Thyroid gland (tissue), 4 donors: Measurements from ENCODE around the gene STAG2. TPM values are rescaled to one million over a fixed set of nuclear protein-coding genes. Genes with fewer than 3 reads are reported as not detected.
"Not testable (repeated sequence)": the region's sequence is repeated elsewhere in the genome, so short reads cannot be mapped to it uniquely, and the experiment has no call there.

Experiments
- DNase-seq, 2 donors: peaks; one replicate each; pipeline ENCODE4 v3.0.0-alpha.2; 2019
- H3K27ac ChIP-seq, 3 donors: fragments of 200-600 bp; sonication (generic); 1 replicate in 2 of 3; 2 replicates in 1 of 3; pipeline ENCODE4 v1.5.1; 2016 to 2019; ENCODE audit warnings: mild to moderate bottlenecking in 1 of 3, moderate library complexity in 1 of 3
- H3K27me3 ChIP-seq: fragments of 200-600 bp; sonication (generic); one replicate; pipeline ENCODE4 v1.5.1; 2019
- H3K36me3 ChIP-seq, 2 donors: fragments of 200-600 bp; sonication (generic); one replicate each; pipeline ENCODE4 v1.5.1; 2016 to 2019
- H3K4me1 ChIP-seq, 2 donors: fragments of 200-600 bp; sonication (generic); one replicate each; pipeline ENCODE4 v1.5.1; 2017 to 2019
- H3K4me3 ChIP-seq, 3 donors: fragments of 200-600 bp; sonication (generic); replicated peaks in 1 of 3; 1 replicate in 2 of 3; 2 replicates in 1 of 3; pipeline ENCODE4 v1.5.1; 2016; ENCODE audit warnings: mild to moderate bottlenecking in 1 of 3
- H3K9me3 ChIP-seq: fragments of 200-600 bp; sonication (generic); one replicate; pipeline ENCODE4 v1.5.1; 2017
- POLR2A ChIP-seq, 2 donors: fragments of 450-650 bp; IDR thresholded peaks; one replicate each; pipeline ENCODE4 v1.6.1; 2017; ENCODE audit warnings: antibody characterized with exemption in 2 of 2, mild to moderate bottlenecking in 2 of 2, moderate library complexity in 1 of 2
- WGBS, 2 donors: methylation state at CpG; one replicate each; pipeline ENCODE4 v1.1.5; 2017; 5-methylcytosine and 5-hydroxymethylcytosine counted together
- intact Hi-C: fragments of 100-400 bp; cut with DNase I; formaldehyde crosslinking; loops from one replicate; pipeline ENCODE4 v1.15.1; 2023
- total RNA-seq, 4 donors: library from RNA; depleted of rRNA; stranded (reverse); fragments of >200 nt; gene quantifications; one replicate each; pipeline ENCODE4 v1.2.3, GENCODE V29; 2016
- TF ChIP-seq, protein P1 (sequence below), 6 experiments: fragments of 200-600 bp in 3 of 6; fragments of 450-650 bp in 3 of 6; sonication (generic) in 3 of 6; IDR thresholded peaks; one replicate each; pipeline ENCODE4 v1.5.1; 2016 to 2019; ENCODE audit warnings: antibody characterized with exemption in 6 of 6, mild to moderate bottlenecking in 2 of 6, inconsistent platforms in 1 of 6, moderate library complexity in 1 of 6

Gene STAG2
- total RNA-seq, 4 donors from 2014 or later = 88.0 to 108 (median 104) TPM

- Histone ChIP-seq H3K9me3 (no peaks in the 10 kb centered on the region), H3K4me3 (no peak overlapping the region), H3K4me1 (no peaks in the 10 kb centered on the region), H3K27me3 (no peaks in the 10 kb centered on the region), H3K36me3 (no peaks in the 10 kb centered on the region), H3K27ac (no peak overlapping the region)
- TF ChIP-seq POLR2A (IDR thresholded peaks at IDR 0.05) = no peak
- TF ChIP-seq, protein P1, sequence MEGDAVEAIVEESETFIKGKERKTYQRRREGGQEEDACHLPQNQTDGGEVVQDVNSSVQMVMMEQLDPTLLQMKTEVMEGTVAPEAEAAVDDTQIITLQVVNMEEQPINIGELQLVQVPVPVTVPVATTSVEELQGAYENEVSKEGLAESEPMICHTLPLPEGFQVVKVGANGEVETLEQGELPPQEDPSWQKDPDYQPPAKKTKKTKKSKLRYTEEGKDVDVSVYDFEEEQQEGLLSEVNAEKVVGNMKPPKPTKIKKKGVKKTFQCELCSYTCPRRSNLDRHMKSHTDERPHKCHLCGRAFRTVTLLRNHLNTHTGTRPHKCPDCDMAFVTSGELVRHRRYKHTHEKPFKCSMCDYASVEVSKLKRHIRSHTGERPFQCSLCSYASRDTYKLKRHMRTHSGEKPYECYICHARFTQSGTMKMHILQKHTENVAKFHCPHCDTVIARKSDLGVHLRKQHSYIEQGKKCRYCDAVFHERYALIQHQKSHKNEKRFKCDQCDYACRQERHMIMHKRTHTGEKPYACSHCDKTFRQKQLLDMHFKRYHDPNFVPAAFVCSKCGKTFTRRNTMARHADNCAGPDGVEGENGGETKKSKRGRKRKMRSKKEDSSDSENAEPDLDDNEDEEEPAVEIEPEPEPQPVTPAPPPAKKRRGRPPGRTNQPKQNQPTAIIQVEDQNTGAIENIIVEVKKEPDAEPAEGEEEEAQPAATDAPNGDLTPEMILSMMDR (IDR thresholded peaks at IDR 0.05) = no peak
- no peak for DNase-seq
- WGBS, 2 donors = 88 to 100% methylated on average over 1 of the region's 1 CpG
- intact Hi-C loops = no loop called here
These were observed 80.5 kb downstream of the STAG2 start for GRCh38 chrX:124042042-124042441.

GRCh38 chrX:124045109-124045508 is 83.6 kb downstream of the STAG2 start:
- no peak overlapping the region for H3K27ac ChIP-seq
- no peak overlapping the region for H3K4me3 ChIP-seq
- DNase-seq = no peak
- H3K27me3 ChIP-seq = no peaks in the 10 kb centered on the region
- intact Hi-C loops = no loop called here
- no peak for TF ChIP-seq POLR2A (IDR thresholded peaks at IDR 0.05)
- TF ChIP-seq, protein P1 (IDR thresholded peaks at IDR 0.05) = no peak
- 95 to 98% methylated on average over 4 of the region's 4 CpGs for WGBS, 2 donors
- H3K36me3 ChIP-seq = no peaks in the 10 kb centered on the region
- H3K9me3 ChIP-seq = no peaks in the 10 kb centered on the region
- no peaks in the 10 kb centered on the region for H3K4me1 ChIP-seq

DNA sequence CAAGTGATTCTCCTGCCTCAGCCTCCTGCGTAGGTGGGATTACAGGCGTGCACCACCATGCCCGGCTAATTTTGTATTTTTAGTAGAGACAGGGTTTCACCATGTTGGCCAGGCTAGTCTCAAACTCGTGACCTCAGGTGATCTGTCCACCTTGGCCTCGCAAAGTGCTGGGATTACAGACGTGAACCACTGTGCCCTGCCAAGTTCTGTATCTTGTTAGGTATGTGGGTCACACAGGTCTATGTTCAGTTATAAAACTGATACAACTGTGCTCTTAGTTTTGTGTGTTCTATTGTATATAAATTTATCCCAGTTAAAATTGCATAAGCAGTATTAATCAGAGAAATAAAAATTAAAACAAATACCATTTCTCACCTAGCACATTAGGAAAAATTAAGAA is 122.9 kb downstream of the STAG2 start:
- H3K27ac ChIP-seq, H3K27me3 ChIP-seq, H3K4me1 ChIP-seq, DNase-seq, H3K4me3 ChIP-seq, H3K9me3 ChIP-seq, intact Hi-C loops: not testable (repeated sequence)
- 94 to 100% methylated on average over 5 of the region's 6 CpGs for WGBS, 2 donors
- peaks cover 11 to 19% of the 10 kb centered on the region in 2 donors for H3K36me3 ChIP-seq

DNA sequence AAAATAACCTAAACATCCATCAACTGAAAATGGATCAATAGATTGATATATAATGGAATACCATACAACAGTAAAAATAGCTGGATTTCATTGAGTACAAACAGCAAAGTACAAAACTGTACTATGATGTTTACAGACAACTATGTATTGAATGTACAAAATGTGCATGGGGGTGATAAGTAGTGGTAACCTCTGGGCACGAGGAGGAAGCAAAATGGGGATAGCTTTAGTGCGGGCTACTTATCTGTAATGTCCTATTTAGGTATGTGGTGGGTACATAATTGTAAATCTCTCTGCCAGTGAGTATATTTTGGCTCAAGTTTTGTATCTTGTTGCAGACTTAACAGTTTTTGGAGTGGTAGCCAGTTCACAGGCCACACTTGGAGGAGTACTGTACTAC is 123.6 kb downstream of the STAG2 start:
- no peaks in the 10 kb centered on the region for H3K27me3 ChIP-seq
- H3K4me1 ChIP-seq = no peaks in the 10 kb centered on the region
- WGBS, 2 donors = 84 to 100% methylated on average over 2 of the region's 2 CpGs
- H3K36me3 ChIP-seq = peaks cover 11 to 19% of the 10 kb centered on the region in 2 donors
- no peaks in the 10 kb centered on the region for H3K9me3 ChIP-seq
- H3K27ac ChIP-seq = no peak overlapping the region
- DNase-seq = no peak
- TF ChIP-seq, protein P1 (IDR thresholded peaks at IDR 0.05) = no peak
- TF ChIP-seq POLR2A (IDR thresholded peaks at IDR 0.05) = no peak
- intact Hi-C loops = no loop called here
- H3K4me3 ChIP-seq = no peak overlapping the region

GRCh38 chrX:124086411-124086810 is 124.9 kb downstream of the STAG2 start:
- intact Hi-C loops = no loop called here
- Histone ChIP-seq H3K36me3 (peaks cover 11 to 23% of the 10 kb centered on the region in 2 donors), H3K4me1 (no peaks in the 10 kb centered on the region), H3K4me3 (no peak overlapping the region), H3K27ac (no peak overlapping the region), H3K27me3 (no peaks in the 10 kb centered on the region), H3K9me3 (no peaks in the 10 kb centered on the region)
- WGBS, 2 donors = 72 to 79% methylated on average over 7 of the region's 7 CpGs
- TF ChIP-seq, protein P1 (IDR thresholded peaks at IDR 0.05) = no peak
- TF ChIP-seq POLR2A (IDR thresholded peaks at IDR 0.05) = no peak
- no peak for DNase-seq
